ENCODE data around the gene PNMA1.

The PNMA1 gene

DNA sequence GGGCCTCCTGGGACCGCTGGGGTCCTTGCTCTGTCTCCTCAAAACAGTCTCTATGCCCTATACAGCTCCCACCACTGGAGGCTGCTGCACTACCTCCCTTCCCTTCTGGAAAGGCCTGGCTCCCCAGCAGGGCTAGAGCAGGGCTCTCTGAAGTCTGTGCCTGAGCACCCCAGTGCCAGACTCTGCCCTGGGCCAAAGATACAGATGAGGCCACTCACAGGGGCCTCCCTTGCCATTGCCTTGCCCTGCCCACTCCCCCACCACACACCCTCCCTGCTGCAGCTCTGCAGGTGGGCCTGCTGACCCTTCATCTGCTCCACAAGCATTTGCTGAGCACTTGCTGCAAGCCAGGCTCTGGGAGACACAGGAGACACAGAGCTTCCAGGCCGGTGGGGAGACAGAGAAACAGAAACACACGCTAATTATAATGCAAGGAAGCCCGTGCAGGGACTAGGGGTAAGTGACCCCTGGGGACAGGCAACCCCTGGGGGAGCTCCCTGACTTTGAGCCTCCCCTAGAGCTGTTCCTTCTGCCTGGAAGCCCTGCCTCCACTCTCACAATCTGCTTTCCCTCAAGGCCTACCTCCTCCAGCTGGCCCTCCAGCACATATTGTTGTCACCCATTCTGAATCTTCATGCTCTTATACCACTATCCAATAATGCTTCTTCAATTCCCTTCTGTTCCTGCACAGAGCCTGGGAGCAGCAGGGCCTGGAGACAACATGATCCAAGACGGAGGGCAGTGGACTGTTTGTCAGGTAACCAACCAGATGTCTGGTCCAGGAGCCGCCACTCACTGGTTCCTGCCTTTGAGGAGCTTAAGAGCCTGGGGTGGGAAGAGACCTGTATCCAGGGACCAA is 32.6 kb upstream of the PNMA1 start:
- H3K9me3 ChIP-seq (replicated peaks in 1 of 11): no peaks in the 10 kb centered on the region
- H4K20me1 ChIP-seq: peaks cover 79 to 100% (median 99%) of the 10 kb centered on the region in 11 experiments
- peak overlapping the region in 8 of 10 experiments; percentile 0 to 52 (median 35); a peak in 13 of 20 replicates for H3K4me3 ChIP-seq
- H3K36me3 ChIP-seq: peaks cover 0 to 13% (median 5%) of the 10 kb centered on the region in 11 experiments; a peak in 7 of 22 replicates
- H3K9ac ChIP-seq: peak overlapping the region; percentile 64 to 90 (median 75)
- no peaks in the 10 kb centered on the region for H3K27me3 ChIP-seq
- H3K4me2 ChIP-seq: peak overlapping the region; percentile 94 to 100 (median 99)
- H3K27ac ChIP-seq: peak overlapping the region; percentile 1 to 99 (median 90); a peak in 20 of 22 replicates
- TF ChIP-seq Cebpa-rat (IDR thresholded peaks at IDR 0.05): no peak
- H3K4me1 ChIP-seq: peaks cover 99 to 100% (median 100%) of the 10 kb centered on the region in 10 experiments

DNA sequence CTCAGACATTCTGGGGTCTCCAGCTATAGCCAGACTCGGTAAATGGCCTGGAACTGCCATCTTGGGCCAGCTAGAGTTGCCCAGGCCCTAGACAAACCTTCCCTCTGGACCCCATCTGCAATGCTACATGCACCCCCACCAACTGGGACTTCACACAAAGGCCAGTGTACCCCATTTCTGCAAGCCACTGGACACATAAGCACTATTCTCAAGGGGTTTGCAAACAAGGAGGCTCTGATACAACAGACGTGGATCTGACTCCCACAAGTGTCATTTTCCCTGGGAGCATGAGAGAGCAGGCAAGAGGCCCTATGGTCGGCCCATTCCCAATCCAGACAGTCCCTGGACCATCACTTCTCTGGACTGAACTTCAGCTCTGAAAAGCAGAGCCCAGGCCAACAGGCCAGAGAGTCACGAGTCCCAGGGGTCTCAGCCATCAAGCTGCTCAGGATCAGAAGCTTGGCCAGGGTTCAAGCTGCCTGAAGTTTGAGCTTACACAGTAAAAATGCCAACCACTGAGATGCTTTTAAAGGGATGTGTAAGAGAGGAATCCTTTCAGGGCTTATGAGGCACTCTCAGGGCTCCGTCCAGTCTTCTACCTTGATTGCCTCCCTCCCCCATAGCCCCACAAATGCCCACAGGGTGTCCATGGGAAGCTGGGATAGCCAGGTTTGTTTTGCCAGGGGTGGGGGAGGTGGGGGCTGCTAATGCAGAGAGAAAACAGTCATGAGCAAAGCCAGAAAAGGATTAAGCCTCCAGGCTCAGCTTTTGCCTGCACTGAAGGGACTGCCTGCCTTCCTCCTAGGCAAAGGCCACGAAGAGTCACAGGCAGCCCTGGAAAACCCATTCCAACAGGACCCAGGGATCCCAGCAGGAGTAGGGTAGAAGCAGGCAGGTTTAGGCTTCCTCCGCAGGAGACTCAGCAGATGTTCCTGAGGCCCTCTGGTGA is 31.7 kb upstream of the PNMA1 start:
- H3K4me1 ChIP-seq: peaks cover 97 to 100% (median 100%) of the 10 kb centered on the region in 10 experiments

DNA sequence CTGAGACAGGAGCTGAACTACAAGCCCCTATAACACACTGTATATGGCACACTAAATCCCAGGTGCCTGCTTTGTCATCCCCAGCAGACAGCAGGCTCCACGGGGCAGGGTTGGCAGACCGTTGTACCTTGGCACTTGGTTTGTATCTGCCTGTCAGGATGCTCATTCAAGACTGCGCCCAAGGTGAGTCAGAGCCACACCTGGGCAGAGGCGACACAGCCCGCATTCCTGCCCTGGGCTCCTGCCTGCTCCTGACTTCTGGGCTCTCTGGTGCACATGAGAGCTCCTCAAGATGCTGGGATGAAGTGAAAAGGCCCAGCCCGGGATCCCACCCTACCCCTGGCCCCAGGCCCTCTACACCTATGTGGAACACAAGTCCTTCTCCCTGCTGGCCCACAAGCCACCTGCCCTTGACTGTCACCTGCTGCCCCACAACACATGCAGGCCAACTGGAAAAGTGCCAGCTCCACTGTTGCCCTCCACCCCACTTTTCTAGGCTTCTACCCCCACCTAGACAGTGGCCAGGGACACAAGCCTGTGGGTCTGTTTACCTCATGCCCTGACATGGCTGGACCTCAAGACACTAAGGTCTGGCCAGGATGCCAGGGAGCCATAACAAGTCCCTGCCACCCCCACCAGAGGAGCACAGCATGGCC is 30.8 kb upstream of the PNMA1 start:
- Histone ChIP-seq H3K36me3 (peaks cover under 1 to 12% (median 4%) of the 10 kb centered on the region in 11 experiments; a peak in 19 of 22 replicates), H3K27me3 (no peaks in the 10 kb centered on the region), H4K20me1 (peaks cover 75 to 100% (median 99%) of the 10 kb centered on the region in 11 experiments), H3K4me2 (peak overlapping the region; percentile 94 to 100 (median 99)), H3K9me3 (replicated peaks in 1 of 11) (no peaks in the 10 kb centered on the region), H3K9ac (peak overlapping the region; percentile 64 to 90 (median 75)), H3K4me1 (peaks cover 97 to 100% (median 100%) of the 10 kb centered on the region in 10 experiments), H3K27ac (peak overlapping the region; percentile 25 to 99 (median 90); a peak in 21 of 22 replicates), H3K4me3 (peak overlapping the region in 8 of 10 experiments; percentile 12 to 64 (median 50); a peak in 10 of 20 replicates)
- TF ChIP-seq Cebpa-rat (IDR thresholded peaks at IDR 0.05): no peak

More for the DNA sequence above, 31.7 kb upstream of the PNMA1 start:
- H3K27ac ChIP-seq: peak overlapping the region; percentile 25 to 99 (median 90); a peak in 21 of 22 replicates
- H3K27me3 ChIP-seq: no peaks in the 10 kb centered on the region
- peak overlapping the region; percentile 64 to 90 (median 75) for H3K9ac ChIP-seq
- peaks cover 0 to 9% (median 3%) of the 10 kb centered on the region in 11 experiments; a peak in 7 of 22 replicates for H3K36me3 ChIP-seq
- H3K9me3 ChIP-seq (replicated peaks in 1 of 11): no peaks in the 10 kb centered on the region
- no peak for TF ChIP-seq Cebpa-rat (IDR thresholded peaks at IDR 0.05)
- H4K20me1 ChIP-seq: peaks cover 75 to 100% (median 99%) of the 10 kb centered on the region in 11 experiments
- peak overlapping the region in 7 of 10 experiments; percentile 0 to 64 (median 41); a peak in 9 of 20 replicates for H3K4me3 ChIP-seq
- peak overlapping the region; percentile 94 to 100 (median 99) for H3K4me2 ChIP-seq

DNA sequence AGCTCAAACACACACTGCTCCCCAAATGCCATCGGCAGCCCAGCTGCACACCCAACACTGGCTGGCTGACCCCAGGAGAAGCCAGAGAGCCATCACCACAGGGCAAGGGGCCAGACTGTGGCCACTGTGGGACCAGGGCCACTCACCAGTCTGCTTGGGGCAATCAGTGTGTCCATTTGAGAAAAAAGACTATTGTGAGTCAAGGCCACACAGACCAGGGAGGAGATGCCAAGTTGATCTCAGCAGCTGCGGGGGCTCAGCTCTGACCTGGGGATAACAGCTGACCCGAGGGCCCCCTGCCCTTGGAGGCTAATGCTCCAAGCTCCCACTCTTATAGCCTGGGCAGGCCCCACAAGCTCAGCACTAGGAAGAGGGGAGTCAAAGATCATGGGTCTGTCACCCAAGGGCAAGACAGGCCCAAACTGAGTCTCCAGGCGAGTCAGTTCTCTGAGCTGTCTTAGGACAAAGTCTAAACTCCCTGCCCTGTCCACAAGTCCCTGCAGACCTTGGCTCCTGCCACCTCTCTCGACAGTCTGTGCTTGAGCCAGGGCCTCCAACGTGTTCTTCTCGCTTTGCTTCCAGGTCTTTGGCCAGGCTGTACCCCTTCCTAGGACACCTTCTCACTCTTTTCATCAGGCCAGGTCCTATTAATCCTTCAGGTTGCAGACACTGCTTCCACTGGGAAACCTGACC is 30.1 kb upstream of the PNMA1 start:
- Histone ChIP-seq H3K9ac (peak overlapping the region; percentile 64 to 90 (median 75)), H3K36me3 (peaks cover 8 to 19% (median 11%) of the 10 kb centered on the region in 11 experiments), H3K27ac (peak overlapping the region; percentile 21 to 99 (median 90)), H4K20me1 (peaks cover 75 to 100% (median 99%) of the 10 kb centered on the region in 11 experiments), H3K9me3 (replicated peaks in 1 of 11) (no peaks in the 10 kb centered on the region), H3K27me3 (no peaks in the 10 kb centered on the region), H3K4me1 (peaks cover 97 to 100% (median 100%) of the 10 kb centered on the region in 10 experiments), H3K4me2 (peak overlapping the region; percentile 94 to 100 (median 99)), H3K4me3 (peak overlapping the region; percentile 7 to 64 (median 50); a peak in 19 of 20 replicates)
- no peak for TF ChIP-seq Cebpa-rat (IDR thresholded peaks at IDR 0.05)

DNA sequence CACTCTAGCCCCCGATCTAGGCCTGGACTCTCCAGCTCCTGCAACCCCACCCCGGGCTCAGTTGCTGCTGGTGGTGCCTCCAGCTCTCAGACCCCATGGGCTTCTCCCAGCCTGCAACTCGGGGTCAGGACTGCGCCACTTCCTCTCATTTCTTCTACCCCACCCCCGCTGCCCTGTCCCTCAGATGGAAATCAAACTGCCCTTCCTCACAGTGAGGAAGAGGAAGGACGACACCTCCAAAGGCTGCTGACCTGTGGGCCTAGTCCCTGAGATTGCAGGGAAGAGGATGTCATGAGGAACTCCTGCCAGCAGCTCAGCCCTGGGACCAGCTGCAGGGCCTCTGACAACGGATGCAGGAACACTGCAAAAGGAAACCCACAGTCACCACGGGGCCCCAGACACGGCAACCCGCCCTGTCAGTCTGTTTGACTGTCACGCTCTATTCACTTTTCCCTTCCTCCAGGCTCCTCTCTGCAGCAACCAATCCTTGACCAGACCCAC is 29.3 kb upstream of the PNMA1 start:
- Histone ChIP-seq H3K4me2 (peak overlapping the region; percentile 94 to 100 (median 99)), H3K27me3 (no peaks in the 10 kb centered on the region), H3K9ac (peak overlapping the region; percentile 62 to 90 (median 77); a peak in 21 of 22 replicates), H3K9me3 (replicated peaks in 1 of 11) (no peaks in the 10 kb centered on the region), H4K20me1 (peaks cover 75 to 100% (median 99%) of the 10 kb centered on the region in 11 experiments), H3K27ac (peak overlapping the region; percentile 21 to 99 (median 90); a peak in 21 of 22 replicates), H3K4me3 (peak overlapping the region; percentile 7 to 64 (median 52); a peak in 19 of 20 replicates), H3K4me1 (peaks cover 89 to 99% (median 93%) of the 10 kb centered on the region in 10 experiments), H3K36me3 (peaks cover 16 to 27% (median 19%) of the 10 kb centered on the region in 11 experiments)
- TF ChIP-seq Cebpa-rat (IDR thresholded peaks at IDR 0.05): peak in 3 of 11 experiments; percentile 33 to 40 (median 37); a peak in 2 of 22 replicates

DNA sequence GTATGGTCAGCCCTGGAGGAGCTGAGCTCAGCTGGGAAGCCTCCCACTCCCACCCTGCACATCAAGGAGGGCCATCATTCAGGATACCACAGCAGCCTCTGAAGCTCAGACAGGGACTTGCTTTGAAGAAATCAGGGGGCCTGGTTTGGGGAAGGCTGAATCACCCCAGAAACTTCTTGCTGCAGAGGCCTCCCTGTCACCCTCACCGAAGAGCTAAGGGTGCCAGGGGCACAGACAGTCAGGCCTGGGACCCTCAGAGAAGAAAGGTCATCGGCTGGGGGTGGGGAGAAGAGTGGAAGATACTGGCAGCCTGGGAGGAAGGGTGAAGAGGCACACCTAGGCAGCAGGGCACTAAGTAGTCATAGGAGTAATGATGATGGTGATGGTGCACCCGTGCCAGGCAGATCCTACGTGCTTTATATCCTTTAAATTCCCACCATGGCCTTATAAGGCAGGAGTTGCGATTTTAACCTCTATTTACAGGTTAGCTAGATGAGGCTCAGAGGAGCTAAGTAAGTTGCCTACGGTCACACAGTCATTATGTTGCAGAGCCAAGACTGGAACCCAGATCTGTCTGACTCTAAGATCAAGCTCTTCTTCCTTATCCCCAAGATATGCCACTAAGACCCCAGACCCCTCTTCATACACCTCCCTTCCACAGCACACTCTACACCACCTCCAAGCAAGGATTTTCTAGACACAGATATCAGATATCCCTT is 28.5 kb upstream of the PNMA1 start:
- peak overlapping the region; percentile 17 to 99 (median 90); a peak in 21 of 22 replicates for H3K27ac ChIP-seq
- no peaks in the 10 kb centered on the region for H3K9me3 ChIP-seq (replicated peaks in 1 of 11)
- no peaks in the 10 kb centered on the region for H3K27me3 ChIP-seq
- peaks cover 24 to 35% (median 27%) of the 10 kb centered on the region in 11 experiments for H3K36me3 ChIP-seq
- H3K4me3 ChIP-seq: peak overlapping the region; percentile 10 to 64 (median 52); a peak in 19 of 20 replicates
- TF ChIP-seq Cebpa-rat (IDR thresholded peaks at IDR 0.05): no peak
- H3K4me1 ChIP-seq: peaks cover 81 to 94% (median 85%) of the 10 kb centered on the region in 10 experiments
- H4K20me1 ChIP-seq: peaks cover 75 to 100% (median 96%) of the 10 kb centered on the region in 11 experiments
- peak overlapping the region; percentile 62 to 90 (median 77) for H3K9ac ChIP-seq
- peak overlapping the region; percentile 94 to 100 (median 99) for H3K4me2 ChIP-seq
